ENCODE results near the gene ZFHX3.

Gene ZFHX3

DNA sequence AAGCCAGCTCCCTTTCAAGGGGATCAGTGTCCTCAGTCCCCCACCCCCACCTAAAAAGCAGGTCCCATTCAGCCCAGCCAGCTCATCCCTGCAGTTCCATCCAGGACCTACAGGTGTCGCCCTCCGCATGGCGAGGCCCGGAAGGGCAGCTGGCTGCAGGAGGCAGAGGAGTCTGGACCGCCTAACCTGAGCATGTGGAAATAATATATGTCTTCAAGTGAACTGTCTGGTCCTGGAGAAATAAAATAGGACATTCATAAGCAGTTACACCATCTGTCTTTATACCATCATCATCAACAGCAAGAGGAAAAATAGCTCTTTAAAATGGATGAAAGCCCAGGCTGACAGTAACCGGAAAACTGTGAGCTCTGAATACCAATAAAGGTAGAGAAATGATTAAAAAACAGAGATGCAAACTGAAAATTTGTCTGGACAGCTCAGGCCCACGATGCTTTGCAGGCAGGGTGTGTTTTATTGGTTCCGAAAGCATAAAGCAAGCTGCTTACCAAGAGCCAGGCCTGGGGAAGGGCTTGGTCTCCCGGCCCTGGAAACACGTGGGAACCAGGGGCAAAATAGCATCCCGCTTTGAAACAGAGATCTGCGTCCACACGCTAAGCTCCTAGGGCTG is 215.2 kb downstream of the ZFHX3 start:
- peak; percentile 23 to 65 for DNase-seq (ENCODE audit: low read depth in 2 of 2)

- no peak for DNase-seq (ENCODE audit: low read depth in 2 of 2)
Measured at GRCh38 chr16:72829846-72830775, 217.8 kb downstream of the ZFHX3 start.

DNA sequence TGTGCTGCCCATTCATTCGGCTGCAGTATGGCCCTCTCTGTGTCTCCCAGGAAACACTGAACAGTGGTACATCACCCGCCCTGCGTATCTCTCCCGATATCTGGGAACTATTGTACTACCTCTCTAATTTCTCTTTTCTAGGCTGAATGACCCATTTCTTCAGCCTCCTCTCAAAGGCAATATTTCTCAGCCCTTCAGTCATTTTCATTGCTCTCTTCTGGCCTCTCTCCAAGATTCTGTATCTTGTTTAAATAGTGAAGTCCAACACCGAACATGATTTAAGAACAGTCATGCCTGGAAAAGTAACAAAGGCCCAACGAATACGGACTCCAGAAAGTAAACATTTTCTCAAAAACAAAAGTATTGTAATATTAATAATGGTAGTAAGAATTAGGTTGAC is 220.1 kb downstream of the ZFHX3 start:
- DNase-seq (ENCODE audit: low read depth in 2 of 2) = no peak

DNA sequence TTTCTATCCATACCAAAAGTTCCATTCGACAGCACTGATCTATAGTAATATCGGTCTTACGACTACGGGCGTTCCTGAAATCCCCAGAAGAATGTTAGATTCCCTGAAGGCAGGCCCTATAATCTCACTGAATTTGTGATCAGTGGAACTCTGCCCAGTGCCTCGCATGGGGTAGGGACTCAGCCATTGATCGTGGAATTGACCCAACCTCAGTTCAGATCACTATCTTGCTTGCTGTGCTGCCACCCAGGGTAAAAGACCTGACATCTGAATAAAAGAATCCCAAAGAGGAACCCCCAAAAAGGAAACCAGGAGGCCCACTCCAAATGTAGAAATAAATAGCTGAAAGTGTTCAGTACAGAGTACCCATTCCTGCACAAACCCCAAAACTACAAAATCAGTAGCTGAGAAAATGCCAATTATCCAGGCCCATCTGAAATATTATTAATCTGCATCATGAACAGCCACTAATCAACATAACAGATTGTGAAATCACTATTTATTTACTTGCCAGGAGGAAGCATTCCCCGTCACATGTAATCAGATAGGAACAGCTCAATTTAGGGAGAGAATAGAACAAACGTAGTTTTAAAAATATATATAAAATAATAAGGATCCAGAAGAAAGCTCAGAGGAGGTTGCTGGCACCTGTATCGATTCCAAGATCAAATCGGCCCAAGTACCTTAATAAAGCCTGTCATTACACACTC is 221.9 kb downstream of the ZFHX3 start:
- DNase-seq (ENCODE audit: low read depth in 2 of 2) = no peak

GRCh38 chr16:72824761-72825160 is 223.2 kb downstream of the ZFHX3 start:
- DNase-seq (ENCODE audit: low read depth in 2 of 2) = no peak

GRCh38 chr16:72824027-72824426 is 223.9 kb downstream of the ZFHX3 start:
- DNase-seq (ENCODE audit: low read depth in 2 of 2) = no peak

DNA sequence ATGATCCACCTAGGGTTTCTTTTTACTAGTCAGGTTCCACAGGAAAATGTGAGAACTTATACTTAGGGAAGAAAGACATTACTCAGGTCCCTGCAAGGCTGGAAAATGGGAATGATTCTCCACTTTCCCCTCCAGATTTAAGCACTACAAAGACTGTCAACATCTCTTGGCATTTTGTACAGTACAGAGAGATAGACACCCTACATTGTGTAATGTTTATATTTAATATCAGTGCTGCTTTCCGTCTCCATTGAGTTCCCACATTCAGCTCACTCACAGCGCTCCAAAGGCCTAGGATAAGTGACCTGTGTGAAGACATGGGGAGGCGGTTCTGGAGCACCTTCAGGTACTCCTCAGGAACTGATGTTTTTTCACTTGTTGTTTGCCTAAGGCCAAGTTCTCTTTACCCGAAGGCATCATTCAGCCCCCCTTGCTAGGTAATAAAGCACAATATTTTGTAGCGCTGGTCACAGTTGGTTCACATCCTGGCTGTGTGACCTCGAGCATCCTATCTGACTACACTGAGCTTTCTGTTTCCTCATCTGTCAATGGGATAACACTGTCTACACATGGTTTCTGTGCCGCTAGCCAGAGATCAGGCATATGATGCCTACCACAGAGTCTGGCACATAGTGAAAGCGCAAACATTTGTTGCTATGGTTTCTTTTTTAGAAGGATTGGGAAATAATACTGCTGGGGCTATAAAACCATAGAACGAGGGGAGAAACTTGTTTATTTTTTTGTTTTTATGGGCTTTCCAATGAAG is 226.6 kb downstream of the ZFHX3 start:
- DNase-seq (ENCODE audit: low read depth in 2 of 2) = no peak

DNA sequence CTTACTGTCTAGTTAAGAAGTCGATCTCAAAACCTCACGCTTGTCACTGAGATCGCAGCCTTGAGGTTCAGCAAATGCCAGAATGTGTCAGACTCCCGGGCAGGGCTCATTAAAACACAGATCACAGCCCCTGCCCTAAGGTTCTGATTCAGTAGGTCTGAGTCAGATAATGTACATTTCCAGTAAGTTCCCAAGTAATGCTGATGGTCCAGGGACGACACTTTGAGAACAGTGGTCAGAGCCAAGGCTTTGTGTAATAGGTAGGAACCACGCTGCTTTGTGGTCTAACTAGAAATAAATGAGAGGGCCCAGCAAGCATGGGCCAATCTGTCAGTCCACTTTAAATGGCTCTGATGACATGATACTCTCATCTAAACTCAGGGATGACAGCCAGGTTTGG is 228.6 kb downstream of the ZFHX3 start:
- DNase-seq (ENCODE audit: low read depth in 2 of 2) = no peak

GRCh38 chr16:72818236-72818845 is 229.6 kb downstream of the ZFHX3 start:
- no peak for DNase-seq (ENCODE audit: low read depth in 2 of 2)

DNA sequence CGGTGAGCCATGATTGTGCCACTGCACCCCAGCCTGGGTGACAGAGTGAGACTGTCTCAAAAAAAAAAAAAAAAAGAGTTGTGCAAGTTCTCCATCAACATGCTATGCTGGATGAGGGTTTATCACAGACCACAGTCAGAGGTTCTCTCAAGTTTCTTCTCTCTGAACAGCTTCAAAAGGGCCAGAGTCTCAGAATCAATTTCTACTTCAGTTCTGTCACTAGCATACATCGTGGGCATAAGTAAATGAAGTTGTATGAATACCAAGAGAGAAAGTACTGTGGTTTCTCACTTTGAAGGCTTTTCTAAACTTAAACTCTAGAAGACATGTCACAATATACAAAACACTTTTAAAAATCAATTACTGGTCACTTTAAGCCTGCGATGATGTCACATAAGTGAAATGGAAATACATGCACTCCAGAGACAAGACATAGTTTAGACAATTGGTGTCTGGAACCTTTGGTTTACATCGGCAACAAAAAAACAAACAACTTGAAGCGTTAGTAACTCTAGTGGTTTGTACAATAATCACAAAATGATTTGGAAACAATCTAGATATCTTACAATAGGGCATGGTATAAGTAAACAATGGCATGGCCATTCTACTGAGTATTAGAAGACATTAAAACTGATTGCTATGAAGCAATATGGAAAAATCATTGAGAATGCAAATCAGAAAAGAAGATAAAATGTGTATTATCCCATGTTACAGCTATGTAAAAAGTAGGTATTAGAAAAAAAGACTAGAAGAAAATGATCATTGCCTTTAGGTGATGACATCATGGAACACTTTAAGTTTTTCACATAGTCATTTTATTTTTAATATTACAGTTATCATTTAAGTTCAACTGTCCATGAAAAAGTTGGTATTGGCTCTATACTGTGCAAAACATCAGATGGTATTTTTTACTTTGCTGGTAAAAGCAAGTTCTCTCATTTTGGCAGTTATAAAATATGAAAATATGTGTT is 232.3 kb downstream of the ZFHX3 start:
- DNase-seq (ENCODE audit: low read depth in 2 of 2) = no peak

- no peak for DNase-seq (ENCODE audit: low read depth in 2 of 2)
Measured at GRCh38 chr16:72814226-72814625, 233.7 kb downstream of the ZFHX3 start.

- DNase-seq (ENCODE audit: low read depth in 2 of 2) = no peak
Measured at GRCh38 chr16:72812672-72813071, 235.3 kb downstream of the ZFHX3 start.

DNA sequence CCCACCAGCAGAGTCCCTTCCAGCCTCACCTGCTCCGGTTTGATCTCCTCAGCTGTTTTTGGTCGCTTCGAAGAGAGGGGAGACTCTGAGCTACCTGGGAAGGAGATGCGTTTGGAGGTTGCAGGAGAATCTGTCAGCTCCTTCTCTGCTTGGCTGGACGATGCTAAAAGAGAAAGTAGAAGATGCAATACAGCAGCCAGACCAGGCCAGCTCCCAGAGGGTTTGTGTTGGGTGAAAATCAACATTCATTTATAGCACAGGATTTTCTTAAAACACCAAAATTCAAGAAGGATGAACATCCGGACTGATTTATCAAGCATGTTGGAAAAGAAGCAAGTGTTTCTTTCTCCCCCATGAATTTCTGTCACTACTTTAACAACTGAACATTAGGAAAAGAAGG is 236.1 kb downstream of the ZFHX3 start:
- DNase-seq (ENCODE audit: low read depth in 2 of 2) = no peak

DNA sequence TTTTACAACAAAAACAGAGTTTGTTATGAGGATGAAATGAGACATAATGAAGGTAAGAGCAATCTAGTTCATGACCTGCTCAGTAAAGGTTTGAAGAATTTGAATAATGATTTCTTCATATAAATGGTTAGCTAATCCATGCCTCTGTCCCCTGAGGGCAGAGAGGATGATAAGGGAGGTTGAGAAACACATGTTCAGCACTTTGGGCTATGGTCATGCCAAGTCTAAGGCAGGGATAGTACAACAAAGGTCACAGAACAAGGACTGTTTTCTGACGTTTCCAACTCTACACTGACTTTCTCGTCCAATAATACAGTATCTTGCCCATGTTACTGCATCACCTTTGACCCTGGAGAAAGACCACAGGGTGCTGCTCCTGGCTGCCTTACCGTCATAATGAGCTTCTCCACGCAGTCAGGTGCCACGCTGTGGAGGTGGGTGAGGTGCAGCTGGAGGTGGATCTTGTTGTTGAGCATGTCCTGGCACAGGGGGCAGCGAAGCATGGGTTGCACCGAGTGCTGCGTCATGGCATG is 236.7 kb downstream of the ZFHX3 start:
- no peak for DNase-seq (ENCODE audit: low read depth in 2 of 2)

- no peak for DNase-seq (ENCODE audit: low read depth in 2 of 2)
Measured at GRCh38 chr16:72810480-72810879, 237.4 kb downstream of the ZFHX3 start.

GRCh38 chr16:72809446-72809845 is 238.5 kb downstream of the ZFHX3 start:
- DNase-seq (ENCODE audit: low read depth in 2 of 2) = no peak

- DNase-seq (ENCODE audit: low read depth in 2 of 2) = no peak
Measured at GRCh38 chr16:72808754-72809153, 239.2 kb downstream of the ZFHX3 start.

- no peak for DNase-seq (ENCODE audit: low read depth in 2 of 2)
Measured at GRCh38 chr16:72807245-72807644, 240.7 kb downstream of the ZFHX3 start.

GRCh38 chr16:72805486-72805885 is 242.4 kb downstream of the ZFHX3 start:
- no peak for DNase-seq (ENCODE audit: low read depth in 2 of 2)

Measured in stimulated activated CD4-positive, alpha-beta T cell treated with anti-CD3 and anti-CD28 coated beads, Interleukin-12 subunit alpha, Interleukin-12 subunit beta, amount 100 ng/mL, for 24 hours (primary cell).